ENCODE data around the gene ZNF473.

ZNF473 gene

DNA sequence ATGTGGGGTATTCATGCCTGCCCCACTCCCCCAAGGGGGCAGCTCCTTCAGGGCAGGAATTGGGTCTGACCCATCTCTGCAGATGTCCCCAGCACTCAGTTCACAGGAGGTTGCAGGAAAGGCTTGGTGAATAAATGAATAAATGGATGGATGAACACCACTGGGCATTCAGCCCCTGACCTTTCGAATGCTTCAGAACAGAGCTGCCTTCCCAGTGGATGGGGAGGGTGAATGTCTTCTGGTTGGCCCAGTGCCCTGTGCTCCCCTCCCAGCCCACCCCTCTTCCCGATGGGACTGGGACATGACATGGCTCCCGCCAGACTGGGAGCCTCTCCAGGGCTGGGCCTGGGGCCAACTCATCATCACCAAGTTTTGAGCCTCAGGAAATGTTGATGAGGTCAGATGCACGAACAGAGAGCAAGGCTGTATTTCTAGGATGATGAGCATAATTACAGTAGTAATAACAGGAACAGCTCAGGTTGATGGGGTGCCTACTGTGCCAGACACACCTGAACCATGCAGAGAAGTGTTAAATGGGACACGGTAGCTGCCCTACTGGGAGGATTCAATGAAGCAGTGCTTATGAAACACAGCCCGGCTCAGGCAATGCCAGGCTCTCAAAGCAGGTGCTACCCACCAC is 26.3 kb upstream of the ZNF473 start:
- H3K4me3 ChIP-seq (ENCODE audit: low read length) = no peak overlapping the region
- TF ChIP-seq ZNF274 (IDR thresholded peaks at IDR 0.05; ENCODE audit: low read depth, low read length) = no peak

DNA sequence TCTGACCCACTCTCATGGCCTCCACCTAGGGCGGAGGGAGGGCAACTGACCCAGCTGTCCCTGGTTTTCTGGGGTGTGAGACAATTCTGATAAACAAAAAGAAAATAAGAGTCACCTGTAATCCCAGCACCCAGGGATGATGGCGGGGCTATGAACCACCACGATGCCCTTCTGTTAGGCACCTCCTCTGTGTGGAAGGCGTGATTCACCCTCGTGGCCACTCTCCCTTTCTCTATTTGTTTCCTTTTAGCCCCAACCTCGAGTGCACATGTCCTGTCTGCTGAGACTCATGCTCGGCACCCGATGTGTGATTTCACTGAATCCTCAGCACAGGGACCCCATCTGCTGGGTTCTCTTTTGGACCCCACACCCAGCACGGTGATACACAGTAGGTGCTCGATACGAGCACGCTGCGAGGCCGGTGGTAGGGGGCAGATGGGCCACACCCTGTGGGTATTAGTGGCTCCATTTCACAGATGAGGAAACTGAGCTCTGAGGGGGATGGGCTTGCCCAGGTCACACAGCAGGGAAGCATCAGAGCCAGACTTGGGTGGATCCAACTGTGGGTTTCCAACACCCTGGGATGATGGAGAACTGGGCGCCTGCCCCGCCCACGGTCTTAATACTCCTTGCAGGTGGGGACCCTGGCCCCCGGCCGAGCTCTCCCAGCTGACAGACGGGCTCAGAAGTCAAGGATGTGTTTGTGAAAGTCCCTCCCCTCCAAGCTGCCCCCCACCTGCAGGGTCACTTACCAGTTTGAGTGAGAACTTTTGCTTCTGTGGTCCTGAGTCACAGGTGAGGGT is 25.6 kb upstream of the ZNF473 start:
- TF ChIP-seq ZNF274 (IDR thresholded peaks at IDR 0.05; ENCODE audit: low read depth, low read length) = no peak

DNA sequence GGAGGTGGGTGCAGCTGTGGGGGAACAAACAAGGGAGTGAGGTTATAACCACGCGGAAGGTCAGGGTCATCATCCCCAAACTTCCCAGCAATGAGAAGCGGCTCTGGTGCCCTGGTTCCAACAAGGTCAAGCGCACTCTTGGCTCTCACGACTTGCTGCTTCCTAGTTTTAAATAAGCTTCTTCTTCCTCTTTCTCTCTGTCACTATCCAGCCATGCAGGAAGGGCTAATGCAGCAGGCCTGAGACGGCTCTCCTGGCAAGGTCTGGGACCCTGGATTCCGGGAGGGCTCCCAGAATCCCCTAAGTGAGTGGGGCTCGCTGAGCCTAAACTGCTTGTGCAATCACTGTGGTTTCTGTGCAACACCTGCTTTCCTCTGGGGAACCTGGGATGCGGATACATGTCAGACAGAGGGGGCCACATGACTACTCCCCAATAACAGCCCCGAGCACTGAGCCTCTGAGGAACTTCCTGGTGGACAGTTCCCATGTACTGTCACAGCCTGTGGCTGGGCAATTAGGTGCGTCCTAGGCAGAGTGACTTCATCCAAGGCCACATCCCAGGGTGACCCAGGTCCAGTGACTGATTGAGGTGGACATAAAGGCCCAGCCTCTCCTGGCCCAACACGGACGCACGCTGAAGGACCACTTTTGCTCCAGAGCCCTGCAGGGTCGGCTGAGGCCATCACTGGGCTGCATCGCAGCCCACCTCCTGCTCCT is 24.8 kb upstream of the ZNF473 start:
- TF ChIP-seq ZNF274 (IDR thresholded peaks at IDR 0.05; ENCODE audit: low read depth, low read length) = no peak
- H3K4me3 ChIP-seq (ENCODE audit: low read length) = no peak overlapping the region

More for the DNA sequence above, 25.6 kb upstream of the ZNF473 start:
- no peak overlapping the region for H3K4me3 ChIP-seq (ENCODE audit: low read length)

DNA sequence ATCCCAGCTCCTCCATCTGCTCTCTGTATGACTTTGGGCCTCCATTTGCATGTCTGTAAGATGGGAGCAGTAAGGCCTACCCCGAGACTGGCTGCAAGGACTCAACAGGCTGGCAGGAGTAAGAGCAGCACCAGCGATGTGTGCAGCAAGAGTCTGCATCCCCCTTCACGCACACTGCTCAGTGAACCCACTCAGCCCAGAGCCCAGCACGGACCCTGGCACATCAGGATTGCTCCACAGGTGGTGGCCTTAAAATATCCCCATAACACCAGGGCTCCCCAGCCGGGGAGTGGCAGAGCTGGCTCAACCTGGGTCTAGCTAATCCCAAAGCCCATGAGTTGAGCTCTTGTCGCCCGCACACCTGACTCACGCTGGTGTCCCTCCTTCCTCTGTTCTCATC is 24.0 kb upstream of the ZNF473 start:
- TF ChIP-seq ZNF274 (IDR thresholded peaks at IDR 0.05; ENCODE audit: low read depth, low read length) = no peak
- H3K4me3 ChIP-seq (ENCODE audit: low read length) = no peak overlapping the region

DNA sequence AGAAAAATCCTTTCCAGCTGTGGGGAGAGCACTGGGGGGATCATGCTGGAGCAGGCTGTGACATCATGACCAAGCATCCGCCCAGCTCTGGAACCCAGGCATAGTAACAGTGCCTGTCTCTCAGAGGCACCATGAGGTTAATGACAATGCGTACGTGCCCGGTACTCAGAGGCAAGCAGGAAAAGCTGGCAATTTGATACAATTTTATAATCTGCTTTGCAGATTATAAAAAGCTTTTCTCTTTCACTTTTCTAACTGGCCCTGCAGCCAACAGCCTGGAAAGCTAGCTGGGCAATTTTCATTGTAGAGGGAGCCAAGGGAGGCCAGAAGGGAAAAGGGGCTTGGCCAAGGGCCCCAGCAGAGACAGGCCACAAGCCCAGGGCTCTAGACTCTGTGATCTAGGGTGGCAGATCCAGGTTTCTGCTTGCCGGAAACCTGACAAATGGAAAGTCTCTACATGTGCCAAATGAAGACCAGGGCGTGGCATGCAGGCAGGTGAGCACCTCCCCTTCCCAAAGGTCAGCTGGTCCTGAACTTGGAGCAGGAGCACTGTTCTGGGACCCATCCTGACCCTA is 23.3 kb upstream of the ZNF473 start:
- no peak for TF ChIP-seq ZNF274 (IDR thresholded peaks at IDR 0.05; ENCODE audit: low read depth, low read length)
- no peak overlapping the region for H3K4me3 ChIP-seq (ENCODE audit: low read length)

DNA sequence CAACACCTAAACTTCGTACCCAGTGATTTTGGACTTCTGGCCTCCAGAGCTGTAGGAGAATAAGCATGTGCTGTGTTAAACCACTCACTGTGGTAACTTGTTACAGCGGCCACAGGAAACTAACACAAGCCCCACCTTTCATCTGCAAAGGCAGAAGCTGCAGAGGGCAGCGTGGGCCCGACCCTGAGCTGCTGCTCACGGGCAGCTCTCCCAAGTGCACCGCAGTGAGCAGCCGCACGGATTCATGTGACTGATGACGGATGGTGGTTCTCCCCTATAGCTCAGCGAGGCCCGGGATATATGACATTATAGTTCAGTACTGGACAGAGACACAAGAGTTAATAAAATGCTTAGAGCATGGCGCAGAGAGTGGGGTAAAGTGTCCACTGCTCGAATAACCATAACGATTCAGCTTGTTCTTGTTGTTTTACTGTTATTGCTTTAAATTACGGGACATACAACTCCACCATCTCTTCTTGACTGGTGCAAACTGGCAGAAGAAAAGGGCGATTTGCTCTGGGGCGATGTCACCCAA is 22.5 kb upstream of the ZNF473 start:
- no peak overlapping the region for H3K4me3 ChIP-seq (ENCODE audit: low read length)
- TF ChIP-seq ZNF274 (IDR thresholded peaks at IDR 0.05; ENCODE audit: low read depth, low read length) = no peak

DNA sequence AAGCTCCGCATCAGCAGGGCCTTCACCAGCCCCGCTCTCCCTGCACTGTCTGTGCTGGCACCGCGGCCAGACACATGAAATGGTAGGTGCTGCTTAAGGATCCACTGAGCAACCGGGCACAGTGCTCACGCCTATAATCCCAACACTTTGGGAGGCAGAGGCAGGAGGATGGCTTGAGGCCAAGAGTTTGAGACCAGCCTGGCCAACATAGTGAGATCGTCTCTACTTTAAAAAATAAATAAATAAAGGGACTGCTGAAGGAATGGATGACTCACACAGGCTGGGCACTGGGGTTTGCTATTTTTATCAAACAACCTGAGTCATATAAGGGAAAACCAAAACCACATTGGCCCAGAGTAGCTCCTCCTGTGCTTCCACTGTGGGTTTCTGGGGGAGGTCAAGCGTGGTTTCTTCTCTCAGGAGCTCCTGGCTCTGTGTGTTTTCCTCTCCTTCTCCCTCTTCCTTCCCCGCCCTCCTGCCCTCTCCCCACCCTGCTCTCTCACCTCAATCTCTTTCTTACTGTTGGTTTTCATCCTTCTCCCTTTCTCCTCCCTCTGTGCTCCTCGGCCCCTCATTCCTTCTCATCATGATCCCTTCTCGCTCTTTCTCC is 21.9 kb upstream of the ZNF473 start:
- no peak for TF ChIP-seq ZNF274 (IDR thresholded peaks at IDR 0.05; ENCODE audit: low read depth, low read length)

DNA sequence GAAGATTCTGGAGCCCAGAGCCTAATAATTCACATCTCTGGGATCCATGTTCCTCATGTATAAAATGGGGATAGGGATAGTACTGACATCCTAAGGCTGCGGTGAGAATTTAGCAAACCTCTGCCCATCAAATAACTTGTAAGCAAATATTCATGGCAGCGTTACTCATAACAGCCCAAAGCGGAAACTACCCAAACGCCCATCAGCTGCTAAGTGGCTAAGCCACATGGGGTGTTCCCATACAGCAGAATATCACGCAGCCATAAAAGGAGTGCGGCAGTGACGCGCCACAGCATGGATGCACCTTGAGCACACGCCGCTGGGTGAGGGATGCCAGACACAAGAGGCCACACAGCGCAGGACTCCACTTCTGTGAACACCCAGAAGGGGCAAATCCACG is 20.4 kb upstream of the ZNF473 start:
- no peak for TF ChIP-seq ZNF274 (IDR thresholded peaks at IDR 0.05; ENCODE audit: low read depth, low read length)
- H3K4me3 ChIP-seq (ENCODE audit: low read length) = no peak overlapping the region

More for the DNA sequence above, 21.9 kb upstream of the ZNF473 start:
- no peak overlapping the region for H3K4me3 ChIP-seq (ENCODE audit: low read length)

DNA sequence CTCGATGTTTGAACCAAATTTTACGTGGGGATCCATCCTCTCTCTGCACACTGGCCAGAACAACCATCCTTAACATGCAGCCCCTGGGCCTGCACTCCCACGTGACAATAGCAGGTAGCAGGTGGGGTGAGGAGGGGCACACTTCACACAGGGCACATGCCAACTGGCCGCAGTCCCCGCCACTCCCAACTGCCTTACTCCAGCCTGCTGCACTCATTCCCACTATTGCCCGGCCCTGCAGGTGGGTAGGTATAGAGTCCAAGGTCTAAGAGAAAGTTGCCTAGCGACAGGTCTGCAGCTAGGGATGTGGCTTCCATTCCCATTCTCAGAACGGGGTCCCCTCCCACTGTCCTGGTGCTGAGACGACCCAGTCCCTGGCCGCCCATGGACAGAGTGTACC is 18.6 kb upstream of the ZNF473 start:
- H3K4me3 ChIP-seq (ENCODE audit: low read length) = no peak overlapping the region
- TF ChIP-seq ZNF274 (IDR thresholded peaks at IDR 0.05; ENCODE audit: low read depth, low read length) = no peak

DNA sequence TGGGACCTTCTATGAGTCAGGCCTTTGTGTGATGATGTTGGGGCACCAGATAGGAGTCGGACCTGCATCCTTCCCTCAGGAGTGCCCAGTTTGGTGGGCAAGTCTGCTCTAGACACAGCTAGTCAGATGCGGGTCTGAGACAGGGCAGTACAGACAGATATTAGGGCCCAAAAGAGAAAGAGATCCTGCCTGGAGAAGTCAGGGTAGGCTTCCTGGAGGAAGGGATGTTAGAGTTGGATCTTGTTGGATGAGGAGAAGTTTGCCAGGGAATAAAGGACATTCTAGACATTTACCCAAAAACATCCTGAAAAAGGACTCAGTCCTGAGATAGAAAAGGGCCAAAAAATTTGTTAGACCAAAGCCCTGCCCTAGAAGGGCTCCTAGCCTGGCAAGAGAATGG is 17.9 kb upstream of the ZNF473 start:
- no peak for TF ChIP-seq ZNF274 (IDR thresholded peaks at IDR 0.05; ENCODE audit: low read depth, low read length)
- no peak overlapping the region for H3K4me3 ChIP-seq (ENCODE audit: low read length)

DNA sequence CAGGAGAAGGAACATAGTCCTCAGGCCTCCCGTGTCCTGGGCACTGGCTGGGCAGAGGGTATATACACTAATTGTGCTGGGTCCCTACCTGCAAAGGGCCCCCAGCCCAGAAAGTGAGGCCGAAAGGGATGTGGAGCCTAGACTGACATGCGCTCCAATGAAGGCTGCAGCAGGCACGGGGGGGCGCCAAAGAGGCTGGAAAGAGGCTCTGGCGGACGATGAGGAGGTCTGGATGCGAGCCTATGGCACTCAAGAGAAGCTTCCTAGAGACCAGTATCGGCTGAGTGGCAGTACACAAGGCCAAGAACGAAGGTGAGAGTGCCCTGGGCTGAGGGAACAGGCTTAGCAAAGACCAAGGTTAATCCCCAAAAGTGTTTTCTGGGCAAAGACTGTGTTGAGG is 17.3 kb upstream of the ZNF473 start:
- no peak overlapping the region for H3K4me3 ChIP-seq (ENCODE audit: low read length)
- no peak for TF ChIP-seq ZNF274 (IDR thresholded peaks at IDR 0.05; ENCODE audit: low read depth, low read length)

DNA sequence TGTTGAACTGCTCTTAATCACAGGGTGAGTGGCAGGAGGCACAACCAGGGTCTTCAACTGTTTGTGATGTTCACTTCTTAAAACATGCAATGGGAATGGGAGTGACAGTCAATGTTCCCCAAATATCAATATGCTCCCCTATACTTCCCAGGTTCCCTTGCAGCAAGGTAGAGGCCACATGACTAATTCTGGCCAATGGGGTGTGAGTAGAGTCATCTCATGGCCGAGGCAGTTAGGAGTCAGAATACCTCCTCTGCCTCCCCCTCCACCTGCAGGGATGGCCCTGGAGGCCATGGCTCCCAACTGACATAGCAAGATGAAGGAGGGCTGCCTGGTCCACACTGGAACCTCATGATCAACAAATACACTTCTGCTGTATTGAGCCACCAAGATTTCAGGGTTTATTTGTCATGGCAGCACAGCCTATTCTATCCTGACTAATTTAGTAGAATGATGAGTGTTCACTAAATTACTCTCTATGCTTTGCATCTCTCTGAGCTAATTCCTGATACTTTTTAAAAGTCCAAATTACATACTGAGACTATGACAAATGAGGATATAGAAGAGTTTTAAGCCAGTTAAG is 9.5 kb upstream of the ZNF473 start:
- H3K4me3 ChIP-seq (ENCODE audit: low read length) = no peak overlapping the region
- no peak for TF ChIP-seq ZNF274 (IDR thresholded peaks at IDR 0.05; ENCODE audit: low read depth, low read length)

DNA sequence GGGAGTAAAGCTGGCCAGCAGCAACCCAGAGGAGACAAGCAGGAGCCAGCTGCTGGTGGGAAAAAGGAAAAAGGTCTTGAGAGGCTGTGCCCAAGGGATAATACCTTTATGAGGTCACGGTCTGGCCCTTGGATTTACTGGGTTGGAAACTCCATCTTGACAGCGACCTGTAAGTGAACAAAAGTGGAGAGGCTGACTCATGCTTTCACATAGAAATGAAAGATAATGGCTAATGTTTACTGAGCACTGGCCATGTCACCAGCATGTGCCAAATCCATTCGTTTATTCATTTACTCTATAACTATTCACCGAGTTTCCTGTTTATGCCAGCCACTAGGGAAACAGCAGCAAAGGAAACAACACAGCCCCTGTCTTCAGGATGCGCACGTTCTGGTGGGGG is 5.3 kb upstream of the ZNF473 start:
- no peak overlapping the region for H3K4me3 ChIP-seq (ENCODE audit: low read length)
- no peak for TF ChIP-seq ZNF274 (IDR thresholded peaks at IDR 0.05; ENCODE audit: low read depth, low read length)

DNA sequence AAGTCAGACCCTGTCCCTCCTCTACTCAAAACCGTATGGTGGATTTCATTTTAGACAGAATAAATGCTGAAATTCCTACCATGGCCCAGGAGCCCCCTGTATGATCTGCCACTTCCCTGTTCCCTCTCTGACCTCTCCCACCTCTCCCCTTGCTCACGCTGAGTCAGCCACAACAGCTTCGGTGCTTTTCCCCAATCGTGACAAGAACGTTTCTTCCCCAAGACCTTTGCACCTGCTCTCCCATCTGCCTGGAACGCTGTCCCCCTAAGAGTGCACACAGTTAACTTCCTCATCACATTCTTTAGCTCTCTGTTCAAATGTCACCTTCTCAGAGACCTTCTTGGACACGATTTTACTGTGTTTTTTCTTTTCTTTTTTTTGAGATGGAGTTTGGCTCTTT is 3.0 kb upstream of the ZNF473 start:
- TF ChIP-seq ZNF274 (IDR thresholded peaks at IDR 0.05; ENCODE audit: low read depth, low read length) = no peak
- no peak overlapping the region for H3K4me3 ChIP-seq (ENCODE audit: low read length)
